ENCODE measurements around the gene ADPRM. TPM values are rescaled to one million over a fixed set of nuclear protein-coding genes. Genes with fewer than 3 reads are reported as not detected.

ADPRM gene
- total RNA-seq, 1 experiment from 2014 or later: 2.9 TPM

GRCh38 chr17:10737168-10737622 is 39.8 kb downstream of the ADPRM start:
- Histone ChIP-seq H3K36me3 (ENCODE audit: low read depth, low read length) (no peaks in the 10 kb centered on the region), H3F3A (ENCODE audit: low read length, unreplicated experiment) (no peaks in the 10 kb centered on the region), H3K79me2 (ENCODE audit: low read length) (no peaks in the 10 kb centered on the region), H3K9ac (ENCODE audit: low read length) (no peak overlapping the region), H3K4me2 (ENCODE audit: low read length) (no peak overlapping the region), H3K9me2 (replicated peaks; ENCODE audit: low read length) (no peaks in the 10 kb centered on the region), H3K4me1 (ENCODE audit: insufficient read depth, low read length) (no peaks in the 10 kb centered on the region), H4K20me1 (ENCODE audit: low read length) (no peaks in the 10 kb centered on the region), H3K27me3 (ENCODE audit: low read length) (no peaks in the 10 kb centered on the region), H3K9me3 (ENCODE audit: low read length) (no peaks in the 10 kb centered on the region), H3K27ac (ENCODE audit: low read length) (no peak overlapping the region), H2AFZ (ENCODE audit: low read length) (no peak overlapping the region), H3K4me3 (ENCODE audit: low read length) (no peak overlapping the region)
- ChIA-PET CTCF (interaction anchor here (0.8 kb wide), 1 partner anchor 107 kb away, joined by 3 read pairs; no protein-coding TSS in a partner anchor), POLR2A (ENCODE audit: unreplicated experiment) (no interaction called here)
- TF ChIP-seq EZH2phosphoT487 (IDR thresholded peaks at IDR 0.05; ENCODE audit: borderline replicate concordance, low read length): no peak
- TF ChIP-seq, protein P1, sequence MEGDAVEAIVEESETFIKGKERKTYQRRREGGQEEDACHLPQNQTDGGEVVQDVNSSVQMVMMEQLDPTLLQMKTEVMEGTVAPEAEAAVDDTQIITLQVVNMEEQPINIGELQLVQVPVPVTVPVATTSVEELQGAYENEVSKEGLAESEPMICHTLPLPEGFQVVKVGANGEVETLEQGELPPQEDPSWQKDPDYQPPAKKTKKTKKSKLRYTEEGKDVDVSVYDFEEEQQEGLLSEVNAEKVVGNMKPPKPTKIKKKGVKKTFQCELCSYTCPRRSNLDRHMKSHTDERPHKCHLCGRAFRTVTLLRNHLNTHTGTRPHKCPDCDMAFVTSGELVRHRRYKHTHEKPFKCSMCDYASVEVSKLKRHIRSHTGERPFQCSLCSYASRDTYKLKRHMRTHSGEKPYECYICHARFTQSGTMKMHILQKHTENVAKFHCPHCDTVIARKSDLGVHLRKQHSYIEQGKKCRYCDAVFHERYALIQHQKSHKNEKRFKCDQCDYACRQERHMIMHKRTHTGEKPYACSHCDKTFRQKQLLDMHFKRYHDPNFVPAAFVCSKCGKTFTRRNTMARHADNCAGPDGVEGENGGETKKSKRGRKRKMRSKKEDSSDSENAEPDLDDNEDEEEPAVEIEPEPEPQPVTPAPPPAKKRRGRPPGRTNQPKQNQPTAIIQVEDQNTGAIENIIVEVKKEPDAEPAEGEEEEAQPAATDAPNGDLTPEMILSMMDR (conservative IDR thresholded peaks at IDR 0.05; ENCODE audit: low read depth, low read length): peak; percentile 82
- ATAC-seq (peak; percentile 67), DNase-seq (peak; percentile 56)
- no TSS peak for BruUV-seq (replicated peaks)
- intact Hi-C loops (cut with micrococcal nuclease): loop anchor here (1.0 kb wide), 1 partner anchor 108 kb away; no protein-coding TSS in a partner anchor

DNA sequence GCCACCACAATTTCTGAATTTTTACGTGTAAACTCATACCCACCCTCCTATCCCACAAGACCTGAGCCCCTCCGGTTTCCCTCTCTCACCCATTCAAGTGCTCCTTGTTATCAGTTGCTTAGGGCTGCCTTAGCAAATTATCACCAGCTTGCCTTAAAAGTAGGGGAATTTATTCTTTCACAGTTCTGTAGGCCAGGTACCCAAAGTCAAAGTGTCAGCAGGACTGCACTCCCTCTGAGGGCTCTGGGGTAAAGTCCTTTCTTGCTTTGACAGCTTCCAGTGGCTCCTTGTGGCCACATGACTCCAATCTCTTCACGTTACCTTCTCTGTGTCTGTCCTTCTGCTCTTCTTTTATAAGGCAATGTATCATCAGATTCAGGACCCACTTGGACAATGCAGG is 40.3 kb downstream of the ADPRM start:
- no TSS peak for BruUV-seq (replicated peaks)
- H3K9me2 ChIP-seq (replicated peaks; ENCODE audit: low read length): no peaks in the 10 kb centered on the region
- DNase-seq: no peak
- no peaks in the 10 kb centered on the region for H3K27me3 ChIP-seq (ENCODE audit: low read length)
- ChIA-PET POLR2A (ENCODE audit: unreplicated experiment) (interaction anchor here (0.5 kb wide), 1 partner anchor 421 kb away, joined by 4 read pairs; no protein-coding TSS in a partner anchor), CTCF (interaction anchor here (0.8 kb wide), 1 partner anchor 106 kb away, joined by 3 read pairs; no protein-coding TSS in a partner anchor)
- no peaks in the 10 kb centered on the region for H4K20me1 ChIP-seq (ENCODE audit: low read length)
- no peaks in the 10 kb centered on the region for H3F3A ChIP-seq (ENCODE audit: low read length, unreplicated experiment)
- no peak overlapping the region for H3K4me2 ChIP-seq (ENCODE audit: low read length)
- TF ChIP-seq, protein P1 (conservative IDR thresholded peaks at IDR 0.05; ENCODE audit: low read depth, low read length): no peak
- TF ChIP-seq EZH2 (IDR thresholded peaks at IDR 0.05; ENCODE audit: low read length, unreplicated experiment) (no peak), EZH2phosphoT487 (IDR thresholded peaks at IDR 0.05; ENCODE audit: borderline replicate concordance, low read length) (no peak)
- no peaks in the 10 kb centered on the region for H3K36me3 ChIP-seq (ENCODE audit: low read depth, low read length)
- no peak overlapping the region for H3K4me3 ChIP-seq (ENCODE audit: low read length)
- no peaks in the 10 kb centered on the region for H3K4me1 ChIP-seq (ENCODE audit: insufficient read depth, low read length)
- intact Hi-C loops (cut with micrococcal nuclease): loop anchor here (1.0 kb wide), 1 partner anchor 108 kb away; no protein-coding TSS in a partner anchor
- H2AFZ ChIP-seq (ENCODE audit: low read length): no peak overlapping the region
- H3K27ac ChIP-seq (ENCODE audit: low read length): no peak overlapping the region
- ATAC-seq: no peak
- no peaks in the 10 kb centered on the region for H3K79me2 ChIP-seq (ENCODE audit: low read length)
- H3K9me3 ChIP-seq (ENCODE audit: low read length): no peaks in the 10 kb centered on the region
- H3K9ac ChIP-seq (ENCODE audit: low read length): no peak overlapping the region

DNA sequence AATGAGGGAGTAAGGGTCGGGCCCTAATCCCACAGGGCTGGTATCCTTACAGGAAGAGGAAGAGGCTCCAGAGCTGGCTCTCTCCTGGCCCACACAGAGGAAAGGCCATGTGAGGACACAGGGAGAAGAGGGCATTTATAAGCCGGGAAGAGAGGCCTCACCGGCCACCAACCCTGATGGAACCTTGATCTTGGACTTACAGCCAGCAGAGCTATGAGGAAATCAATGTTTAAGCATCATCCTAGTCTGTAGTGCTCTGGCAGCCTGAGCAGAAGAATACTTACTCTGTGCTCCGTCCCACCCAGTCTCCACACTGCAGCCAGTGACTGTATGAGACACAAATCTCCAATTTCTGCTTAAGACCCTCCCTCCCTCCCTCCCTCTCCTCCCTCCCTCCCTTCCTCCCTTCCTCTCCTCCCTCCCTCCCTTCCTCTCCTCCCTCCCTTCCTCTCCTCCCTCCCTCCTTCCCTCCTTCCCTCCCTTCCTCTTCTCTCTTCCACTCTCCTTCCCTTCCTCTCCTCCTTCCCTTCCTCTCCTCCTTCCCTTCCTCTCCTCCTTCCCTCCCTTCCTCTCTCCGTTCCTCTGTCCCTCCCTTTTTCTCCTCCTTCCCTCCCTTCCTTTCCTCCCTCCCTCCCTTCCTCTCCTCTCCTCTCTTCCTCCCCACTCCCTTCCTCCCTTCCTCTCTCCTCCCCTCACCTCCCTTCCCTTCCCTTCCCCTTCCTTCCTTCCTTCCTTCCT is 41.3 kb downstream of the ADPRM start:
- intact Hi-C loops (cut with micrococcal nuclease): no loop called here
- H3K9ac ChIP-seq (ENCODE audit: low read length): no peak overlapping the region
- no peaks in the 10 kb centered on the region for H4K20me1 ChIP-seq (ENCODE audit: low read length)
- H3K36me3 ChIP-seq (ENCODE audit: low read depth, low read length): no peaks in the 10 kb centered on the region
- ChIA-PET CTCF (no interaction called here), POLR2A (ENCODE audit: unreplicated experiment) (no interaction called here)
- TF ChIP-seq, protein P1 (conservative IDR thresholded peaks at IDR 0.05; ENCODE audit: low read depth, low read length): no peak
- TF ChIP-seq EZH2phosphoT487 (IDR thresholded peaks at IDR 0.05; ENCODE audit: borderline replicate concordance, low read length): no peak
- no peak for TF ChIP-seq EZH2 (IDR thresholded peaks at IDR 0.05; ENCODE audit: low read length, unreplicated experiment)
- no peaks in the 10 kb centered on the region for H3F3A ChIP-seq (ENCODE audit: low read length, unreplicated experiment)
- no peak overlapping the region for H3K27ac ChIP-seq (ENCODE audit: low read length)
- no peaks in the 10 kb centered on the region for H3K9me3 ChIP-seq (ENCODE audit: low read length)
- H3K4me3 ChIP-seq (ENCODE audit: low read length): no peak overlapping the region
- H3K4me2 ChIP-seq (ENCODE audit: low read length): no peak overlapping the region
- BruUV-seq (replicated peaks): no TSS peak
- no peaks in the 10 kb centered on the region for H3K27me3 ChIP-seq (ENCODE audit: low read length)
- no peak for DNase-seq
- ATAC-seq: no peak
- H3K9me2 ChIP-seq (replicated peaks; ENCODE audit: low read length): no peaks in the 10 kb centered on the region
- no peaks in the 10 kb centered on the region for H3K4me1 ChIP-seq (ENCODE audit: insufficient read depth, low read length)
- H3K79me2 ChIP-seq (ENCODE audit: low read length): no peaks in the 10 kb centered on the region
- H2AFZ ChIP-seq (ENCODE audit: low read length): no peak overlapping the region

Data from PC-3 (cell line).